ENCODE data around the gene SAXO2.

GRCh38 chr15:82312586-82313349, 50.1 kb downstream of the SAXO2 start:
- no peak for TF ChIP-seq POLR2A (IDR thresholded peaks at IDR 0.05)
- no peak for TF ChIP-seq CTCF (IDR thresholded peaks at IDR 0.05)

All from lower leg skin (tissue), 3 donors.